ENCODE measurements around the gene CACNA1C.
"Not testable (repeated sequence)": the region's sequence is repeated elsewhere in the genome, so short reads cannot be mapped to it uniquely, and the experiment has no call there.

Gene CACNA1C

GRCh38 chr12:2733493-2734355, 680.9 kb downstream of the CACNA1C start:
- in situ Hi-C loops (cut with MboI; ENCODE audit: low sequenced_read_pairs) = no loop called here

DNA sequence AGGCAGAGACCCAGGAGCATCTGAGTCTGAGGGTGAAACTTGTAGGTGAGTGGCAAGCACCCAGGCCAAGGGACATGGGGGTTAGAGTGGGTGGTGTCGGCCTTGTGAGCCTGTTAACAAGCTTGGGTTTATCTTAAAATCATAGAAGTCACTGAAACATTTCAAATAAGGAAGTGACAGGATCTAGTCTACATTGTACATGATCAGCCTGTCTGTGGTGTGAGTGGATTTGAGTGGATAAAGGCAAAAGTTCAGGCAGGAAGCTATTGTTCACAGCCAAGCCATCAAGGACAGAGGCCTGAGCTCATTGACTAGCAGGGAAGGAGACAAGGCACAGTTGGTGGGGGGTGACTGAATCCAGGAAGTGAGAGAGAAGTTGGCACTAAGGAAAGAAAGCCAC, 682.6 kb downstream of the CACNA1C start:
- in situ Hi-C loops (cut with MboI; ENCODE audit: low sequenced_read_pairs) = no loop called here

GRCh38 chr12:2737656-2738241, 685.0 kb downstream of the CACNA1C start:
- in situ Hi-C loops (cut with MboI; ENCODE audit: low sequenced_read_pairs) = no loop called here

GRCh38 chr12:2739069-2739468, 686.3 kb downstream of the CACNA1C start:
- in situ Hi-C loops (cut with MboI; ENCODE audit: low sequenced_read_pairs) = no loop called here

DNA sequence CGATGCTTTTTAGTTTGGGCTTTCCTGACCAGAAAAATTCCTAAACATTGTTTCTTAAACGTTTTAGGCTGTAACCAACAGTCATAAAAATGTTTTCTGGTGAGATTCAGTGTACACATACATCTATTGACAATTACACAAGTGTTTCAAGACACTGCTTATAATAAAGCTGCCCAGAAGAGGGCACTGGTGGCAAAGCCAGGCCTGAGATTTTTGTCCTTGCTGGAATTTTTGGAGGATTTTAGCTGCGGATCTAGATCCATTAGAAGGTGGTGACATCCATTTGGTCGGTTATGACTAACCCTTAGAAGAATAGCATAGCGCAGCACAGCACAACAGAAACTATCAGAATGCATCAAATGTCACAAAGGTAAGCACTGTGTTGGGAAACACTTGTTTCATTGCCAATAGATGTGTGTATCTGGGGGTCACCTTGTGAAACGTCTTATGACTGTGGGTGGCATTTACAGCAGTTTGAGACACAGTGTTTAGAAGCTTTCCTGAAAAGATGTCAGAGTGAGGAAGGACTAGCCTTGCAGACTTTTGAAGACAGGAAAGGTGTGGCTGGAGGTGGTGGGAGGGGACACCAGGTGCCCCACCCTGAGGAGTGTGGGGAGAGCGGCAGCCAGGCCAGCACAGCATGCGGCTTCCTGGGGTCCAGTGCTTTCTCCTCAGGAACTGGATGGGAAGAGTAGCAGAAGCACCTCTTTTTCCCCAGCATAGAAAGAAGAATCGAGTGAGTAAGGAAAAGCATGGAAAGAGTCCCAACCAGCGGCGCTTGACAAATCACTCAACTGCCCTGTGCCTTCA, 687.2 kb downstream of the CACNA1C start:
- in situ Hi-C loops (cut with MboI; ENCODE audit: low sequenced_read_pairs) = no loop called here

- in situ Hi-C loops (cut with MboI; ENCODE audit: low sequenced_read_pairs) = not testable (repeated sequence)
Observed at GRCh38 chr12:2742037-2742436, 689.2 kb downstream of the CACNA1C start.

GRCh38 chr12:2743478-2743877, 690.7 kb downstream of the CACNA1C start:
- in situ Hi-C loops (cut with MboI; ENCODE audit: low sequenced_read_pairs) = no loop called here

GRCh38 chr12:2745655-2746054, 692.9 kb downstream of the CACNA1C start:
- in situ Hi-C loops (cut with MboI; ENCODE audit: low sequenced_read_pairs) = no loop called here

All from HL-60/S4 treated with retinoic acid at 250 ng/mL for 4 days and 3 days (cell line).